IPS-18a (cell line): ENCODE data around the gene UBAC2.

ENCODE experiments used
- H3K27ac ChIP-seq: one replicate; pipeline ENCODE4 v1.5.1; 2013; ENCODE audit warnings: low read length
- H3K27me3 ChIP-seq: one replicate; pipeline ENCODE4 v1.6.1; 2013; ENCODE audit warnings: mild to moderate bottlenecking, low read length; ENCODE audit not compliant: control insufficient read depth, insufficient read depth
- H3K36me3 ChIP-seq: one replicate; pipeline ENCODE4 v1.6.1; 2013; ENCODE audit warnings: low read depth, low read length; ENCODE audit not compliant: control insufficient read depth
- H3K4me1 ChIP-seq: one replicate; pipeline ENCODE4 v1.6.1; 2013; ENCODE audit warnings: low read depth, low read length; ENCODE audit not compliant: control insufficient read depth
- H3K4me3 ChIP-seq: one replicate; pipeline ENCODE4 v1.5.1; 2013; ENCODE audit warnings: low read length
- H3K9ac ChIP-seq: one replicate; pipeline ENCODE4 v1.6.1; 2013; ENCODE audit warnings: mild to moderate bottlenecking, low read length, moderate library complexity
- H3K9me3 ChIP-seq: one replicate; pipeline ENCODE4 v1.6.1; 2013; ENCODE audit warnings: low read depth, low read length; ENCODE audit not compliant: control insufficient read depth

The UBAC2 gene

DNA sequence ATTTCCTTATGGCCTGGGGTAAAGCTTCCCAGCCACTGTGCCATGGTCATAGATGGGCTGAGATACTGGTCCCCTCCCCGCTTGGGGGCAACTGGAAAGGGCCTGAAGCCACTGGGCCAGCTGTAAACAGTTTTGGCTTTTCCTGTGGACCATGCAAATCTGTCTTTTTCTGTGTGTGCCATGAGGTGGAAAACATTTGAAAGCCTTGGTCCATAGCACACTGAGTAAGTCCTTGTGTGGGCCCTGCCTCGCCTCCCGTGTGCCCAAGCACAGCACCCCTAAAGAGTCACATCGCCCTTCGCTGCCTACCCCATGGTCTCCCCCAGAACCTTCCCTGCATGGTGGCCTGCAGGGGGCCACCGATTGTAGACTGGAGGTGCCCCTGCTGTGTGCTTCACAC, 158.9 kb downstream of the UBAC2 start:
- no peak overlapping the region for H3K9ac ChIP-seq
- H3K4me1 ChIP-seq, result peaks cover 4% of the 10 kb centered on the region
- H3K9me3 ChIP-seq, result no peaks in the 10 kb centered on the region
- no peaks in the 10 kb centered on the region for H3K27me3 ChIP-seq
- no peak overlapping the region for H3K4me3 ChIP-seq
- H3K36me3 ChIP-seq, result peaks cover 13% of the 10 kb centered on the region
- H3K27ac ChIP-seq, result no peak overlapping the region

DNA sequence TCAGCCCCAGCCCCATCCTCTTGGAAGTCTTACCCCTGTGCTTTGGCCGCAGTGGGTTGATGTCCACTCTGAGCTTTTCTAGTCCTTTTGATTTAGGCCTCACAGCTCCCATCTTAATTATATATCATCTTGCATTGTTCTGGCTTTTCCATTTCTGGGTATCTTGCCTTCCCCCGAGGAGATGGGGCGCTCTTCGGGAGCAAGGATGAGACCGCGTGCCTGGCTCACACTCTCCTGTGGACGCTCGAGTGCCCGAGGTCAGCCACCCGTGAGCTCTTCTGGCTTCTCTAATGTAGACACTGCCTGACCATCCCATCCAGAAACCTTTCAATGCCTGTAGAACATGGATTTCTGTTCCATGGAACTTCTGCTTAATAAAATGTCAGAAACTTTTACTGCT, 160.0 kb downstream of the UBAC2 start:
- H3K9me3 ChIP-seq, result no peaks in the 10 kb centered on the region
- H3K36me3 ChIP-seq, result peaks cover 13% of the 10 kb centered on the region
- no peak overlapping the region for H3K9ac ChIP-seq
- peaks cover 4% of the 10 kb centered on the region for H3K4me1 ChIP-seq
- no peaks in the 10 kb centered on the region for H3K27me3 ChIP-seq
- H3K4me3 ChIP-seq, result no peak overlapping the region
- H3K27ac ChIP-seq, result no peak overlapping the region

DNA sequence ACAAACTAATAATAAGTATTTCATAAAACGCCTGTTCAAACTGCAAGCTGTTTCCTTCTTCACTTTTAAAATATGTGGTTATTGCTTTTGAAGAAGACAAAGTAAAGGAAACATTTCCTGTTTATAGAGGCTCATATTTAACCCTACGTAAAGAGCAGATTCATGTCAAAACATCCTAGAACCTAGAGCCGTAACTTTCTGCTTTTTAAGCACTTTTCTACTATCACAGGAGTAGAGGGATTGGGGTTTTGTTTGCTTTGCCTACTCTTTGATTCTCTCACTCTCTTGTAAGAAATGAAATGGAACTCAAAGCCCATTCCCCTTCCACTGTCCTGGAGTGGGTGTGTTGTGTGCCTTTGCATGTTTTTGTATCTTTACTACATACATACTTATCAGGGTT, 160.5 kb downstream of the UBAC2 start:
- peaks cover 13% of the 10 kb centered on the region for H3K36me3 ChIP-seq
- no peak overlapping the region for H3K27ac ChIP-seq
- no peak overlapping the region for H3K9ac ChIP-seq
- H3K9me3 ChIP-seq, result no peaks in the 10 kb centered on the region
- no peak overlapping the region for H3K4me3 ChIP-seq
- H3K4me1 ChIP-seq, result peaks cover 4% of the 10 kb centered on the region
- no peaks in the 10 kb centered on the region for H3K27me3 ChIP-seq

DNA sequence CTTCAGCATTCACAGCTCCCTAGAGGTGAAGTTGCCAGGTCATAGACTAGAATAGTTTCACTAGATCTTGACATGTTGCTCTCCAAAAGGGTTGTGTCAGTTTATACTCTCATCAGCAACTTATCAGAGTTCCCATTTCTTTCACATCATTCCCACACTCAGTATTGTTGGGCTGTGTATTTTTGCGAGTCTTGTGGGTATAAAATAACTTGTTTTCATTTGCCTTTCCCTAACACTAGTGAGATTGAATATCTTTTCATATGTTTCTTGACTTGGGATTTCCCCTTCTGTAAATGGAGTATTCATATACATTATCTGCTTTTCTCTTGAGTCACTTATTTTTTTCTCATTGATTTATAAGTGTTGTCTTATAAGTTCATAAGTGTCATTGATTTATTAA, 161.7 kb downstream of the UBAC2 start:
- Histone ChIP-seq H3K27me3 (no peaks in the 10 kb centered on the region), H3K4me3 (no peak overlapping the region), H3K36me3 (peaks cover 4% of the 10 kb centered on the region), H3K9ac (no peak overlapping the region), H3K27ac (no peak overlapping the region), H3K9me3 (no peaks in the 10 kb centered on the region), H3K4me1 (peaks cover 4% of the 10 kb centered on the region)

DNA sequence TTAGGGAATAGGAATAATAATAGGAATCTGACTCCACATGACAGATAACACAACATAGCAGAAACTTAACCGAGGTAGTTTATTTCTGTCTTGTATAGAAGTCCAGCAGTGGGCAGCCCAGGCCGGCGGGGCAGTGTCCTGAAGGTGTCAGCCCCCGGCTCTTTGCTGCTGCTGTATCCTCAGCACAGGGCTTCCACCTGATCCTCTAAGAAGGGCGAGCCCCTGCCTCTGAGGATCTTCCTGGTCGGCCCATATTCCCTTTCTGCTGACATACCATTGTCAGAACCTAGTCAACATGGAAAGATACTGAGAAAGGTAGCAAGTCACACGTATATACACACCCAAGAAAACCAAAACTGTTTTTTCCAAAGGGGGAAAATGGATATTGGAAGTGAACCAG, 162.7 kb downstream of the UBAC2 start:
- Histone ChIP-seq H3K36me3 (peaks cover 8% of the 10 kb centered on the region), H3K9ac (no peak overlapping the region), H3K9me3 (no peaks in the 10 kb centered on the region), H3K4me3 (no peak overlapping the region), H3K4me1 (peaks cover 4% of the 10 kb centered on the region), H3K27ac (no peak overlapping the region), H3K27me3 (no peaks in the 10 kb centered on the region)

DNA sequence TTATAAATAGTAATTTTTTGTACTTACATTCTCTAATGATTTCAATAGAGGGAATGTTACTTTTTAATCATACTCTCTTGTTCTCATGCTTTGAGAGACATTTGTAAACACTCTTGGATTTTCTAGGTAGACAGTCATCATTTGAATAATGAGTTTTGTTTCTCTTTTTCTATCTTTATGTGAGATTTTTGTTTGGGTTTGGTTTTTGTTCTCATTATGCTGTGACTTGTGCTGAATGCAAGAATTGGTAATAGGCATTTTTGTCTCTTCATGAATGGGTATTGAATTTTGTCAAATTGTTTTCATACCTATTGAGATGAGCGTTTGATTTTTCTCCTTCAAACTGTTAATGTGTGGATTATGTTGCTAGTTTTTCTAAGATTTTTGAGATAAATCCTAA, 163.3 kb downstream of the UBAC2 start:
- Histone ChIP-seq H3K36me3 (peaks cover 10% of the 10 kb centered on the region), H3K4me3 (no peak overlapping the region), H3K9ac (no peak overlapping the region), H3K4me1 (peaks cover 4% of the 10 kb centered on the region), H3K9me3 (no peaks in the 10 kb centered on the region), H3K27ac (no peak overlapping the region), H3K27me3 (no peaks in the 10 kb centered on the region)

DNA sequence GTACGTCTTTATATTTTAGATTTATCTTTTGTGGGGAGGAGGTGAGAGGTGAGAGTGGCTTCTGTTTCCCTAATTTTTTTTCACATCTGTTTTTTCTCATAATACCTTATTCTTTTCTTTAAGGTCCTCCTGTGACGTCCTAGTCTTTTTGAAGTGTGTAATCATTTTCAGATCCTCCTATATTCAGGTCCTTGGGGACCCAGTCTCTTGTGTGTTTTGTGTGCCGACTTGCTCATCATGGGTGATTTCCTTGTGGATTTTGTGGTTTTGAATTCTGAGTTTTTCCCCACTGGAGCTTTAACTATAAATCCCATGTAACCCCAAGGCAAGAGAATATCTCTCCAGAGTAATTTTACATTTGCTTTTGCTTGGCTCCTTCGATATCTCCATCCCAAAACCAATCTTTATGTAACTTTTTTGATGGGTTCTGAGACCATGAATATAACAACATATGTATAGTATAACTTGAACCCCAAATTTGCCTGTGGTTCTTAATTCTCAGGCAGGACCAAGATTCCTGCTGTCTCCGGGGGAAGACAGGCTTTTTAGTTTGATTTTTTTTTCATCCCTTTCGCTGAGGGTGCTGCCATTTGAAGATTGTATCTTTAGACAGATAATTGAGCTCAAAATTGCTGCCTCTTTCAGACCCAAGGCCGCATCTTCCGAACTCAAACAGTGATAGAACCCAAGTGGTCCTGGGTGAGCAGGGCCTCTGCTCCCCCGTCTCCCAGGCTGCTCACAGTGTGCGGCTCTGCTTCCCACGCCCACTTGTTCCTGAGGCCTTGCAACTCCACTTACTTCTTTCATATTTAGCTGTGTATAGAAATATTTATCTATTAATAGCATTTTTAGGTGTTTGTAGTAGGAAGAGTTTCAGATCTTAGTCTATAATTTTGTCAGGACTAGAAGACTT, 165.7 kb downstream of the UBAC2 start:
- Histone ChIP-seq H3K36me3 (peaks cover 8% of the 10 kb centered on the region), H3K27me3 (no peaks in the 10 kb centered on the region), H3K9me3 (no peaks in the 10 kb centered on the region), H3K27ac (no peak overlapping the region), H3K4me1 (no peaks in the 10 kb centered on the region), H3K4me3 (no peak overlapping the region), H3K9ac (no peak overlapping the region)

DNA sequence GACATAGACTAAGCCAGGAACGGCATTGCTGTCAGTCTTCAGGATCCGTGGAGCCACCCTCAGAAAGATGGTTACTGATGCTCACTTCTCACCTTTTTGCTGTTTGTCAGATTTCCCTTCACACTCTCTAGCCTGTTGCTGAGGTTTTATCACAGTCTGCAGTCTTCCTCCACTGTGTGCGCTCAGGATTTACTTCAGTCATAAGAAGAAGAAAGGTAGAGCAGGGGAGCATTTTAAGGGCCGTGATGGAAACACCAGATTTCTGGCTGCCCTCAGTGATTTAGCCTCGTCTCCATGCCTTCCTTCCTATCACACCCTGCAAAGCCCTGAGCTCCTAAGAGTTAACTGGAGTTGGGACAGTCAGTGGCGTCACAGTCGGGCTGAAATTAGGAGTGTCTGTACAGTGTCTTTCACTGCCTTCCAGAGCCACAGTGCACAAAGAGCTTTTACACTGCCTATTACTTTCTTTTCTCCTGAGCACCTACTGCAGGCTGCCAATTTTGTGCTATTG, 166.5 kb downstream of the UBAC2 start:
- H3K9ac ChIP-seq, result no peak overlapping the region
- peaks cover 6% of the 10 kb centered on the region for H3K36me3 ChIP-seq
- H3K27ac ChIP-seq, result no peak overlapping the region
- no peaks in the 10 kb centered on the region for H3K27me3 ChIP-seq
- no peaks in the 10 kb centered on the region for H3K4me1 ChIP-seq
- H3K9me3 ChIP-seq, result no peaks in the 10 kb centered on the region
- H3K4me3 ChIP-seq, result no peak overlapping the region

DNA sequence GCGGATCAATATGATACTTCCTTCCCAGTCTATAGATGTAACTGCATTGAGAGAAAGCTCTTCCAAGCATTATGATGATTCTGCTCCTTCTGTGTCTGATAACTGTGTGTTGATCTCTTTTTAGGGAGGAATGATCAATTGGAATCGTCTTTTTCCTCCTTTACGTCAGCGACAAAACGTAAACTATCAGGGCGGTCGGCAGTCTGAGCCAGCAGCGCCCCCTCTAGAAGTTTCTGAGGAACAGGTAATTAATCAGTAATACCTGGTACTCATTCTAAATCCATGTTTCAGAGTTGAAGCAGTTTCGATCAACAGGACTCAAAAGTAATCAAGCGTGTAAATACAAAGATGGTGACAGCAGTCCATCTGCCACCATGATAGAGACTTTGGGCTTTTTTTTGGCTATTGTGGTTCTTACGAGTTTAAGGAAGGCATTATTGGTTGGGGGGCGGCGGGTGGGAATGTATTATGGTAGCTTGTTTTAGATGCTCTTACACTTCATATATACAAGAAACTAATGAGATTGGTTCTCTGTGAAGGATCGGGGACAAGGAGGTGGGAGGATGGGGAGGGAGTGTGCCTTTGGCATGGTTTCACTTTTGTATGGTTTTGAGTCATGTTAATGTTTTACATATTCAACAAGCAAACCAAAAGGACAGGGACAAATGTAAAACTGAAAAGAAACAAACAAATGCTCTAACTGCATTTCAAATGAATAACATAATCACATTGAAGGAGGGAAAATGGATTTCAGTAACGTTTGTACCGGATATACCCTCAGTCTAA, 167.2 kb downstream of the UBAC2 start:
- Histone ChIP-seq H3K9me3 (no peaks in the 10 kb centered on the region), H3K36me3 (peaks cover 6% of the 10 kb centered on the region), H3K4me1 (no peaks in the 10 kb centered on the region), H3K27ac (no peak overlapping the region), H3K4me3 (no peak overlapping the region), H3K9ac (no peak overlapping the region), H3K27me3 (no peaks in the 10 kb centered on the region)

DNA sequence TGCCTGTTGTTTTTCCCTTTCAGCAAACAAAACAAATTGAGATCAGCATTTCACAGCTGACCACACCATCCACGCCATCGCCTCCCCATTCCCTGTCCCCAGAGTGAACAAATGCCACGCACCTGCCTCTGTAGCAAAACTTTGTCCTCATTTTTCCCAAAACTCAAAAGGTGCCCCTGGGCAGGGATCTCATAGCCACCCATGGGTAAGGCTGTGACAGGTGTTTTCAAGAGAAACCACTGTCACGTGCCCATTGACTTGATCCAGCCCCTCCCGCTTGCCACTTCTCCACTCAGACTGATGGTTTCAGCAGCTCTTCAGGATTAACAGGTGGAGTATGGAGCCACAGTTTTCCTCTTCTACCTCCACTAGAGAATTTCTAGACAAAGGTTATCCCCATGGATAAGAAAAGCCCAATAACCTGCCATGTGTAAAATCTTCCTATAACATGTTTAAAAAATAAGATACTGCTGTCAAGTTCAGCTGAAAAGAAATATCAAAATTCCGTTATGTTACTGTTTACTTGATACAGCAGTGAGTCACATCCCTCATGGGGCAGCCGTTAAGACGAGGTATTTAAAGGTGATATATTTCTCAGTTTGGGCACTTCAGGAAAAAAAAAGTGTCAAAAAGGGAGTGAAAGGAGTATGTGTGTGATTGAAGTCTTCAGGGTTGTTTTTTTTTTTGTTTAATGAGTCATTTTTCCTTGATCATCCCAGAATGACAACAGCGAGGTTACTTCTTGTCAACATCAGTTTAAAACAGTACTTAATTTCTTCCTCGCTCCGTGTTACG, 170.0 kb downstream of the UBAC2 start:
- Histone ChIP-seq H3K9me3 (no peaks in the 10 kb centered on the region), H3K4me1 (no peaks in the 10 kb centered on the region), H3K27ac (no peak overlapping the region), H3K36me3 (peaks cover 6% of the 10 kb centered on the region), H3K9ac (no peak overlapping the region), H3K4me3 (no peak overlapping the region), H3K27me3 (no peaks in the 10 kb centered on the region)

DNA sequence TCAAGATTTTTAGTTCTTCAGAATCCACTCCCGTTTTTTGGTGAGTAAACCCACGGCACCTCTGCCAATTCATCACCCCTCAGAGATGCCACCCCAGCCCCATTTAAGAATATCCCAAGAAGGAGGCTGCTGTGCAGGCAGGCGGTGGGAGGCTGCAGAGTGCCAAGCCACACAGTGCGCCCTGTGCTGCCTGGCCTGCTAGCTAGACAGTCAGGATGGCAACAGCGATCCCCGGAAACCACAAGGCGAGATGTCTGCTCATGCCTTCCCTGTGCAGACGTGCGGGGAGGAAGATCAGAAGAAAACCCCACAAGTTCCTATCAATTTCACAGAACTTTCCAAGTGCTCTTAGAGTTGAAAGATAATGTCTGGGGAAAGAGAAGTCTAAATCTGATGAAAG, 171.3 kb downstream of the UBAC2 start:
- no peaks in the 10 kb centered on the region for H3K27me3 ChIP-seq
- no peak overlapping the region for H3K4me3 ChIP-seq
- H3K9me3 ChIP-seq, result no peaks in the 10 kb centered on the region
- H3K27ac ChIP-seq, result no peak overlapping the region
- H3K36me3 ChIP-seq, result peaks cover 6% of the 10 kb centered on the region
- no peak overlapping the region for H3K9ac ChIP-seq
- no peaks in the 10 kb centered on the region for H3K4me1 ChIP-seq
